CD4-positive, alpha-beta T cell treated with Interleukin-4 for 1 hour (primary cell): ENCODE measurements around the gene MGMT.

Experiments
- DNase-seq, 2 donors: peaks; one replicate each; pipeline ENCODE4 v3.0.0-alpha.2; 2020 to 2022

Gene MGMT

GRCh38 chr10:129497013-129497412 lies 30.0 kb downstream of the MGMT start:
- no peak for DNase-seq

- DNase-seq, result no peak
These were observed 31.6 kb downstream of the MGMT start for GRCh38 chr10:129498680-129499079.

GRCh38 chr10:129500617-129501339 lies 33.7 kb downstream of the MGMT start:
- no peak for DNase-seq

GRCh38 chr10:129501652-129502436 lies 34.8 kb downstream of the MGMT start:
- DNase-seq, result no peak

DNA sequence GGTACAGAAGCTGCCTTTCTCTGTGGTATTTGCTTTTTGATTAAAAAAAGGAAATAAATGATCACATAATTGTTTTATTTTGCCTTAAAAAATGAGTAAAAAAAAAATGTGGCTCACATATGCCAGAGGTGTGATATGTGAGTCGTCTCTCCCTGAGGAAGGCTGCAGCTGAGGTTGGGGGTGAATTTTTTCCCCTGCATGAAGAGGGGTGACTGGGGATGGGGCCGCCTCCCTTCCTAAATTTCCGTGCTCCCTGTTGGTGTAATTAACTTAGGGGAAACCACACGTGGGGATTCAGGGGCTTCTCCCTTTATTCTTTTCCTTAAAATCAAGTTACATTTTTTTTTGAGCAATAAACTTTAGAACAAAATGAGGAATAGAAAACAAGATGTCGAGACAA lies 35.4 kb downstream of the MGMT start:
- DNase-seq, result no peak

DNA sequence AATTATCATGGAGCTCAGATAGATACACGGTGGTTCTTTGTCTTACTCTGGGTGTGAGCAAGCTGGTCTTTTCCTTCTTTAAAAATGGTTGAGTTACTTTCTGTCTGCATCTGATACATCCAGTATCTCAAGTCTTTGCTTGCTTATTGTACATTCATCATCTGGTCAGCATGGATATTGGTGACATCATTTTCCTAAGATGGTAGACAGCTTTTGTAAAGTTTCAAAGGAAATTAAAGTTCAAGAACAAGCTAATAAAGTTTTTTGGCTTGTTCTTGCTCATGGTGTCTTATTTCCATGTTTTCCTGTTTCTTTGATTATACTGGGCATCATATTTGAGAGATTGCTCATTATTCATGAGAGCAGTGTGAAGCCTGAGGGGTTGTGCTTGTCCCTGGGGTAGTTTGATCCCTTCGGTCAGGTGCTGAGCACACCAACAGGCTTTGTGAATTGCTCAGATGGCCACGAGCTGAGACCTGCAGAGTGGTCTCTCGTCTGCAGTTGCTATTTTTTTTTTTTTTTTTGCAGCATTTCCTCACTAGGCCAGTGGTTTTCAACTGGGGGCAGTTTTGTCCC lies 38.5 kb downstream of the MGMT start:
- DNase-seq, result no peak

DNA sequence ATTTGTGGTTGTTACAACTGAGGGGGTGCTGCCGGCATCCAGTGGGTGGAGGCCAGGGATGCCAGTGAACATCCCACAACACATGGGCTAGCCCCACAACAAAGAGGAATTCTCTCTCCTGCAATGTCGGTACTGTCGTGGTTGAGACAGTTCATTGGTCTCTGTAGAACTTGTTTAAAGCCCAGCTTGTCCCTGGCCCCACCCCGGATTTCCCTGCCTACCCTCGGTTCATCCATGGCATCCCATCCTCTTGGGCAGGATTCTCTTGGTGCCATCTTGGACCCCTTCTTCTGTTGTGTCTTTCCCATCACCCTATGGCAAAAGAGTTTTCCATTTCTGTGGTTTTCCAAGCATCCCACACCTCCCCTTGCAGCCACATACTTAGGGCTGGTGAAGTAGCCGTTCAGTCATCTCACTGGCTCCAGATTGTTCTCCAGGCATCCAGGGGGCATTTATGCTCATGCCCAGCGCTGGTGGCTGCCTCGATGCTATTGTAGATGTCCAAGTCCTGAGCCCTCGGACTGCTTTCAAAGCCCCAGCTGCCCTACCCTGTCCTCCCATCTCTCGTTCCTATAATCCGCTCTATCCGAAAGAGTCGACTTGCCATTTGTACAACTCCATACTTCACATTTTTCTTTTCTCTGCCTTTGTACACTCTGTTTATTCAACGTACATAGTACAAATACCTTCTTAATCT lies 39.2 kb downstream of the MGMT start:
- no peak for DNase-seq

- DNase-seq, result no peak
These were observed 40.3 kb downstream of the MGMT start for GRCh38 chr10:129507216-129507889.

DNA sequence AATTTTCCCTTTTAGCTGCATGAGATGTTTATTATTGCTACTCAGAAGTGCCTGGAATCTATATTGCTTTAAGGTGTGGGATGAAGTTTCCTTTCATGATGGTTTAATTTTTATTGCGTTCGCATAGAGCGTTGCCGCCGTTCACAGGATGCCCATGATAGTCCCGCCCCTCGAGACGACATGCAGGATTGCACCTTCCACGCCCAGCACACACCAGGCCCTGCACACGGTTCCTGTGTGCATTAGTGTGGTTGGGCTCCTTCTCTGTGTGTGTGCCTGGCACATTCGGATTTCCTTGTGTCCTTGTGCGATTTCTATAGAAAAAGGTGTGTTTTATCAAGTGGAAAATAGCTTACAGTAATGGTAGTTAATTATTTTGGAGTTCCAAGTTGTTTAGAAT lies 42.1 kb downstream of the MGMT start:
- no peak for DNase-seq

- DNase-seq, result no peak
These were observed 42.8 kb downstream of the MGMT start for GRCh38 chr10:129509835-129510234.

GRCh38 chr10:129511086-129511485 lies 44.0 kb downstream of the MGMT start:
- no peak for DNase-seq

GRCh38 chr10:129511758-129512157 lies 44.7 kb downstream of the MGMT start:
- DNase-seq, result no peak

- no peak for DNase-seq
These were observed 46.3 kb downstream of the MGMT start for GRCh38 chr10:129513312-129513711.

DNA sequence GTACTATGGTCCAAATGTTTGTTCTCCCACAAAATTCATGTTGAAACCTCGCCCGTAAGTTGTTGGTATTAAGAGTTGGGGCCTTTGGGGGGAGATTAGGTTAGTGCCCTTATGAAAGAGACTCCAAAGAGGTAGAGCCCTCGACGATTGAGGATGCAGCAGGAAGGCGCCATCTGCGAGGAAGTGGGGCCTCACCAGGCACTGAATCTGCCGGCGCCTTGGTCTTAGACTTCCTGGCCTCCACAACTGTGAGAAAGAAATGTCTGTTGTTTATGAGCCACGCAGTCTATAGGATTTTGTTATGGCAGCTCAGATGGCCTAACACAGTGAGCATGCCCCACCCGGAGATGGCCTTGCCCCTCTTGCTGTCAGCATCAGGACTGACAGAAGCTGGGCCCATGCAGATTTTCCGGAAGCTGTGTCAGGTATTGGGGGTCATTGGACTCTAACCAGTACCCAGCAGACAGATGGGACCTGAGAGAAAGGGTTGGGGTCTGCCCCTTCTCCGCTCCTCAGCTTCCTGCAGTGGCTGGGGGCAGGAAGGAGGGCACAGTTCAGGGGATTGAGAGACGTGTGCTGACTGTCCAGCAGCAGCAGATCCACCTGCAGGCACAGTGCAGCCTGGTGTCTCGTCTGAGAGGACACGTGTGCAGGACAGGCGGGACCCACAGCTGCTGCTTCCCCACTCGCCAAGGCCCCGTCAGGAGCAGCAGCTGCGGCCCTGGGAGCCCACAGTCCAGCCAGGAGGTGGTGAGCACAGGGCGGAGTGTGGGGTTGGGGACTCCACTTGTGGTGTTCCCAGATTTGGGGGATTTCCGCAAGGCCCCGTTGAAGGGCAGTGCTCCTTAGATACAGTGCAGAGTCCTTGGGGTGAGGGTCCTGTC lies 47.8 kb downstream of the MGMT start:
- no peak for DNase-seq

GRCh38 chr10:129516846-129517679 lies 50.0 kb downstream of the MGMT start:
- no peak for DNase-seq

DNA sequence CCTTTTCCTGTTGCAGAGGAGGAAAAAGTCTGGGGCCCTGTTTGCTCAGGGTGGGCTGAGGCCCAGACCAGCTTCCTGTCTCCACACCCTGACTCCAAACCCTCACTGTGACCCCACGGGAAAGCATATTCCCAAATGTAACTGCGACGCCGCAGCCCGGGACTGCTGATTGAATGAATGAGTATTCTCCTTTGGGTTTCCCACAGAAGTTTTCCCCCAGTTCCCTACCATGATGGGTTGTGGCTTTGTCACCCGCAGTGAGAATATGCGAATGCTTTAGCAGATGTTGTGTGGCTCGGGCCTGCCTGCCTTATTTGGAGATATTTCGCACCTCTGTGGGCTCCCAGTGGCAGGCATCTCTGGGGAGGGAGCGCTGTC lies 50.6 kb downstream of the MGMT start:
- peak in 1 of 2 donors; percentile 11 for DNase-seq

- no peak for DNase-seq
These were observed 51.8 kb downstream of the MGMT start for GRCh38 chr10:129518793-129519192.

DNA sequence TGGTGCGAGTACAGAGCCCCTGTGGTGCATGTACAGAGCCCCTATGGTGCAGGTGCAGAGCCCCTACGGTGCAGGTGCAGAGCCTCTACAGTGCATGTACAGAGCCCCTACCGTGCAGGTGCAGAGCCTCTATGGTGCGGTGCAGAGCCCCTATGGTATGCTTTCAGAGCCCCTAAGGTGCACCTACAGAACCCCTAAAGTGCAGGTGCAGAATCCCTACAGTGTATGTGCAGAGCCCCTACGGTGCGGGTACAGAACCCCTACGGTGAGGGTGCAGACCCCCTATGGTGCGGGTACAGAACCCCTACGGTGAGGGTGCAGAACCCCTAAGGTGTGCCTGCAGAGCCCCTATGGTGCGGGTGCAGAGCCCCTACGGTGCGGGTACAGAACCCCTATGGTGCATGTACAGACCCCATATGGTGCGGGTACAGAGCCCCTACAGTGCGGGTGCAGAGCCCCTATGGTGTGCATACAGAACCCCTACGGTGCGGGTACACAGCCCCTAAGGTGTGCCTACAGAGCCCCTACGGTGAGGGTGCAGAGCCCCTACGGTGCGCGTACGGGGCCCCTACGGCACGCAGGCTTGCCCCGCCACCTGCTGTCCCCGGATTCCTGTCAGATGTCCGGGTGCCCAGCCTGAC lies 53.5 kb downstream of the MGMT start:
- no peak for DNase-seq

- DNase-seq, result no peak
These were observed 54.4 kb downstream of the MGMT start for GRCh38 chr10:129521161-129522025.
